K562 (cell line): Measurements from ENCODE around the gene ITPR1. TPM values are rescaled to one million over a fixed set of nuclear protein-coding genes. Genes with fewer than 3 reads are reported as not detected.
A peak's percentile ranks its signal among the peaks of the same experiment; 100 is the strongest.

Experiments used
- ATAC-seq: fragments of 200-7000 bp; cut with Tn5 transposase; 3 replicates; pipeline ENCODE4 v1.9.1; 2020; ENCODE audit warnings: moderate library complexity
- BruUV-seq: library from RNA; stranded (reverse); fragments of 400-500 nt; replicated peaks from 2 replicates; lab custom pipeline; 2021; lab: Mats Ljungman, UMichigan
- CTCF ChIA-PET: fragments of 300-600 bp; formaldehyde crosslinking; extraction: SDS; loops from one replicate; lab custom pipeline; 2021; ENCODE audit warnings: low intra/inter-chr PET ratio; lab: Yijun Ruan, JAX
- POLR2A ChIA-PET: fragments of 300-600, 350-650 bp; sonication (Branson Sonifier 250); formaldehyde crosslinking; extraction: SDS; loops from one replicate; lab custom pipeline; 2021; ENCODE audit warnings: antibody characterized with exemption, inconsistent platforms; lab: Yijun Ruan, JAX
- DNase-seq, 4 experiments: peaks; one replicate each; pipeline versions ENCODE4 v3.0.0 to v3.0.0-alpha.2; 2011 to 2018; ENCODE audit warnings: low spot score in 3 of 4, mixed read lengths in 3 of 4; ENCODE audit errors: extremely low read depth in 1 of 4
- FAIRE-seq: peaks from 2 replicates; lab custom pipeline; 2011; peaks lifted over from hg19 to GRCh38; lab: Jason Lieb, UNC
- H2AFZ ChIP-seq: 2 replicates; pipeline ENCODE4 v1.6.0; 2011; ENCODE audit warnings: low read depth, low read length, control low read depth, inconsistent platforms
- H3K27ac ChIP-seq: fragments of 200-600 bp; 3 replicates; pipeline ENCODE4 v1.8.0; 2011; ENCODE audit warnings: low read depth, mild to moderate bottlenecking, control low read depth, inconsistent platforms, low read length, moderate library complexity, mixed read lengths; ENCODE audit errors: extremely low read depth
- H3K27me3 ChIP-seq, 2 experiments: fragments of 300-600 bp in 1 of 2; 2 replicates in 1 of 2; 3 replicates in 1 of 2; pipeline versions ENCODE4 v1.6.0 to v1.8.0; 2011; ENCODE audit warnings: inconsistent platforms in 2 of 2, low read length in 2 of 2, mild to moderate bottlenecking in 1 of 2, mixed read lengths in 1 of 2, moderate library complexity in 1 of 2; ENCODE audit not compliant: control insufficient read depth in 2 of 2, insufficient read depth in 2 of 2
- H3K36me3 ChIP-seq: fragments of 300-600 bp; 3 replicates; pipeline ENCODE4 v1.8.0; 2011; ENCODE audit warnings: mild to moderate bottlenecking, low read length, inconsistent platforms; ENCODE audit not compliant: control insufficient read depth, insufficient read depth
- H3K4me1 ChIP-seq, 2 experiments: fragments of 200-600 bp in 1 of 2; replicated peaks in 1 of 2; 2 replicates in 1 of 2; 3 replicates in 1 of 2; pipeline versions ENCODE4 v1.5.1 to v1.8.0; 2011; ENCODE audit warnings: inconsistent platforms in 2 of 2, low read length in 2 of 2, mild to moderate bottlenecking in 1 of 2, mixed read lengths in 1 of 2, moderate library complexity in 1 of 2; ENCODE audit not compliant: control insufficient read depth in 2 of 2, insufficient read depth in 2 of 2
- H3K4me2 ChIP-seq: 2 replicates; pipeline ENCODE4 v1.6.1; 2011; ENCODE audit warnings: low read length, control low read depth, inconsistent platforms, mixed read lengths; ENCODE audit not compliant: insufficient read depth
- H3K4me3 ChIP-seq: fragments of 200-600 bp; sonication (generic), shearing (Covaris generic); 2 replicates; pipeline ENCODE4 v1.5.1; 2016; ENCODE audit warnings: control low read depth, inconsistent platforms
- H3K79me2 ChIP-seq: fragments of 200-600 bp; 3 replicates; pipeline ENCODE4 v1.8.0; 2011; ENCODE audit warnings: low read length, inconsistent platforms; ENCODE audit not compliant: control insufficient read depth, insufficient read depth
- H3K9ac ChIP-seq, 2 experiments: 2 replicates each; pipeline versions ENCODE4 v1.6.0 to v1.6.1; 2011; ENCODE audit warnings: low read depth in 2 of 2, low read length in 2 of 2, control low read depth in 1 of 2, inconsistent platforms in 1 of 2, mild to moderate bottlenecking in 1 of 2, mixed read lengths in 1 of 2; ENCODE audit not compliant: insufficient read depth in 1 of 2
- H3K9me1 ChIP-seq: one replicate; pipeline ENCODE4 v1.6.0; 2011; ENCODE audit warnings: inconsistent platforms, mild to moderate bottlenecking, low read length, moderate library complexity; ENCODE audit not compliant: control insufficient read depth, insufficient read depth
- H3K9me3 ChIP-seq: replicated peaks from 2 replicates; pipeline ENCODE4 v1.5.1; 2011; ENCODE audit warnings: low read depth, low read length, inconsistent platforms; ENCODE audit not compliant: control insufficient read depth, insufficient read depth
- H4K20me1 ChIP-seq: replicated peaks from 2 replicates; pipeline ENCODE4 v1.6.1; 2011; ENCODE audit warnings: low read length, inconsistent platforms, mixed read lengths; ENCODE audit not compliant: control insufficient read depth, insufficient read depth
- CBX3 ChIP-seq, 2 experiments: IDR thresholded peaks; 1 replicate in 1 of 2; 2 replicates in 1 of 2; pipeline ENCODE4 v1.6.1; 2012; ENCODE audit warnings: inconsistent platforms in 2 of 2, low read length in 2 of 2, borderline replicate concordance in 1 of 2, control low read depth in 1 of 2
- CC2D1A ChIP-seq: fragments of 450-650 bp; IDR thresholded peaks from 2 replicates; pipeline ENCODE4 v1.6.1; 2017; ENCODE audit warnings: mild to moderate bottlenecking
- JUN ChIP-seq, 2 experiments: sonication (generic) in 1 of 2; formaldehyde crosslinking in 1 of 2; IDR thresholded peaks; 2 replicates each; pipeline versions ENCODE4 v1.6.1 to v1.8.0; 2012 to 2022; ENCODE audit warnings: borderline replicate concordance in 2 of 2, mild to moderate bottlenecking in 2 of 2, improper control_type of control experiment in 1 of 2, low read depth in 1 of 2, low read length in 1 of 2, missing genetic modification reagents in 1 of 2
- MTA3 ChIP-seq: fragments of 450-650 bp; formaldehyde crosslinking; IDR thresholded peaks from 2 replicates; pipeline ENCODE4 v1.6.1; 2017; ENCODE audit warnings: mild to moderate bottlenecking, borderline replicate concordance
- MXI1 ChIP-seq: IDR thresholded peaks from 2 replicates; pipeline ENCODE4 v1.6.1; 2011; ENCODE audit warnings: low read depth, mild to moderate bottlenecking, improper control_type of control experiment, low read length
- SIRT6 ChIP-seq: IDR thresholded peaks from one replicate; pipeline ENCODE4 v1.6.1; 2012; ENCODE audit warnings: low read depth, mild to moderate bottlenecking, control low read depth, inconsistent platforms, low read length, moderate library complexity
- SMAD1 ChIP-seq: fragments of 150-350 bp; IDR thresholded peaks from 2 replicates; pipeline ENCODE4 v1.6.1; 2014; ENCODE audit warnings: low read length, low read depth; ENCODE audit not compliant: partially characterized antibody
- SREBF2 ChIP-seq: sonication (generic); formaldehyde crosslinking; IDR thresholded peaks from 2 replicates; pipeline ENCODE4 v1.4.0; 2020; ENCODE audit warnings: mild to moderate bottlenecking, missing genetic modification reagents
- TOE1 ChIP-seq, 2 experiments: fragments of 450-650 bp in 1 of 2; sonication (generic) in 1 of 2; formaldehyde crosslinking in 1 of 2; IDR thresholded peaks; 2 replicates each; pipeline versions ENCODE4 v1.7.1 to v1.8.0; 2016 to 2022; ENCODE audit warnings: borderline replicate concordance in 2 of 2, mild to moderate bottlenecking in 2 of 2, antibody characterized with exemption in 1 of 2, inconsistent platforms in 1 of 2, low read depth in 1 of 2, missing genetic modification reagents in 1 of 2, moderate library complexity in 1 of 2
- ZNF175 ChIP-seq: fragments of 200-800 bp; sonication (Bioruptor generic); IDR thresholded peaks from 2 replicates; pipeline ENCODE4 v1.6.1; 2016; ENCODE audit warnings: low read depth, mild to moderate bottlenecking, missing genetic modification characterization, missing compliant biosample characterization
- WGBS: fragments of 100-300 bp; shearing (Covaris generic); methylation state at CpG from one replicate; pipeline ENCODE4 v1.1.6; 2016; ENCODE audit warnings: low coverage, mixed read lengths; ENCODE audit not compliant: insufficient coverage; ENCODE audit errors: missing lambda C conversion rate; 5-methylcytosine and 5-hydroxymethylcytosine counted together
- in situ Hi-C: fragments of 300-500 bp; cut with MboI; formaldehyde crosslinking; loops from 4 replicates; pipeline ENCODE4 v1.15.0; 2018; ENCODE audit warnings: inconsistent platforms, mixed read lengths
- intact Hi-C: fragments of 100-400 bp; cut with micrococcal nuclease; formaldehyde crosslinking; loops from 2 replicates; pipeline ENCODE4 v1.14.2; 2022
- polyA plus RNA-seq, 8 experiments: library from polyadenylated mRNA; depleted of rRNA in 4 of 8; stranded (reverse) in 5 of 8; unstranded in 3 of 8; fragments of >200 nt; fragmentation: Nextera tagmentation in 2 of 8; fragmentation: Illumina TruSeq in 1 of 8; extraction: Ambion mirVana in 2 of 8; extraction: Trizol in 1 of 8; gene quantifications; 2 replicates each; pipeline versions ENCODE4 v1.2.1 to v1.2.3, GENCODE V29; 2011 to 2014; ENCODE audit warnings: inconsistent platforms in 1 of 8, missing spikeins in 1 of 8
- total RNA-seq, 7 experiments: library from RNA; depleted of rRNA in 6 of 7; stranded (reverse); fragments of >200 nt in 6 of 7; fragmentation: Illumina TruSeq in 2 of 7; extraction: Trizol in 2 of 7; gene quantifications; 2 replicates each; pipeline versions ENCODE4 v1.2.1 to v1.2.3, GENCODE V29; 2011 to 2021; ENCODE audit warnings: low replicate concordance in 1 of 7
- TF ChIP-seq, protein P1 (sequence below): fragments of 450-650 bp; IDR thresholded peaks from 2 replicates; pipeline ENCODE4 v1.6.1; 2018; ENCODE audit not compliant: partially characterized antibody
- TF ChIP-seq, protein P2 (sequence below): sonication (generic); formaldehyde crosslinking; IDR thresholded peaks from 2 replicates; pipeline ENCODE4 v1.8.0; 2022; ENCODE audit warnings: mild to moderate bottlenecking, missing genetic modification reagents
- TF ChIP-seq, protein P3 (sequence below): fragments of 250-450 bp; sonication (Bioruptor Pico); IDR thresholded peaks from 2 replicates; pipeline ENCODE4 v1.5.0; 2020; ENCODE audit warnings: mild to moderate bottlenecking

Gene ITPR1
- total and polyA plus RNA-seq, 9 of the 15 experiments (the other 6 are each of a cell fraction or from before 2014, with no cell fraction given): 22.4 to 40.0 (median 27.4) TPM

DNA sequence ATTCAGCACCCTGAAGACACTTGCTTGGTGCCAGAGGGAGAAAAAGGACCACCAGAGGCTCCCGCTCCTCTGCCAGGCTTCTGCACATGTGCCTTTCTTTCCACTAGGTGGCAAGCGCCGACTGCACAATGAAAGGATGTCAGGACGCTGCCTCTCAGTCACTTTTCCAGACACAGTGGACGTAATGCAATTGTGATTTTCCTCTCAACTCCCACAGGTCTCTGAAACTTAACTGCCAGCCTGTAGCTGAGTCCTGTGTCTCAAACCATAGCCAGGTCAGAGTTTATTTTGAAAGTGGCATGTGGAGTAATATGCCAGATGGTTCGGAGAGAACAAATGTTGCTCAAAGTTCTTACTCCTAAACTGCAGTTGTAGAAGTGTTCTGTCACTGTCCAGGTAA, 162.9 kb downstream of the ITPR1 start:
- BruUV-seq: no TSS peak
- Histone ChIP-seq H3K27me3 (no peaks in the 10 kb centered on the region), H3K79me2 (no peaks in the 10 kb centered on the region), H3K4me2 (no peak overlapping the region), H3K9me3 (0 out of 2 replicates have a peak, but pooled peaks cover 1% of the 10 kb centered on the region), H4K20me1 (no peaks in the 10 kb centered on the region; the same call in 1 of the 2 replicates), H2AFZ (no peak overlapping the region), H3K27ac (no peak overlapping the region), H3K9ac (no peak overlapping the region), H3K9me1 (no peaks in the 10 kb centered on the region), H3K36me3 (peaks cover 7% of the 10 kb centered on the region; the same call in 1 of the 3 replicates), H3K4me3 (no peak overlapping the region), H3K4me1 (no peaks in the 10 kb centered on the region)
- intact Hi-C loops (loop anchor here (1.0 to 10.0 kb wide), 4 partner anchors 56 to 1079 kb away; partner anchors contain the start of gene BHLHE40), in situ Hi-C loops (no loop called here)
- POLR2A ChIA-PET: no interaction called here
- DNase-seq (peak; percentile 64 to 82 (median 70)), ATAC-seq (peak; percentile 99), FAIRE-seq (peak; percentile 68)
- 29% methylated on average over 6 of the region's 6 CpGs for WGBS
- CTCF ChIA-PET: interaction anchor here (0.6 kb wide), 1 partner anchor 1031 kb away, joined by 3 read pairs; no protein-coding TSS in a partner anchor
- no peak for TF ChIP-seq TOE1 (IDR thresholded peaks at IDR 0.05; ENCODE audit: borderline replicate concordance)
- no peak for TF ChIP-seq TOE1 (CRISPR knock-in tag; IDR thresholded peaks at IDR 0.05; ENCODE audit: borderline replicate concordance, low read depth)
- no peak for TF ChIP-seq MXI1
- TF ChIP-seq SMAD1: no peak
- 0 out of 3 replicates have a peak, but pooled peaks of 1 of the 2 experiments have one; percentile 24 for TF ChIP-seq CBX3 (IDR thresholded peaks at IDR 0.05; ENCODE audit: borderline replicate concordance in 1 of 2, low read length in 2 of 2)
- TF ChIP-seq, protein P1, sequence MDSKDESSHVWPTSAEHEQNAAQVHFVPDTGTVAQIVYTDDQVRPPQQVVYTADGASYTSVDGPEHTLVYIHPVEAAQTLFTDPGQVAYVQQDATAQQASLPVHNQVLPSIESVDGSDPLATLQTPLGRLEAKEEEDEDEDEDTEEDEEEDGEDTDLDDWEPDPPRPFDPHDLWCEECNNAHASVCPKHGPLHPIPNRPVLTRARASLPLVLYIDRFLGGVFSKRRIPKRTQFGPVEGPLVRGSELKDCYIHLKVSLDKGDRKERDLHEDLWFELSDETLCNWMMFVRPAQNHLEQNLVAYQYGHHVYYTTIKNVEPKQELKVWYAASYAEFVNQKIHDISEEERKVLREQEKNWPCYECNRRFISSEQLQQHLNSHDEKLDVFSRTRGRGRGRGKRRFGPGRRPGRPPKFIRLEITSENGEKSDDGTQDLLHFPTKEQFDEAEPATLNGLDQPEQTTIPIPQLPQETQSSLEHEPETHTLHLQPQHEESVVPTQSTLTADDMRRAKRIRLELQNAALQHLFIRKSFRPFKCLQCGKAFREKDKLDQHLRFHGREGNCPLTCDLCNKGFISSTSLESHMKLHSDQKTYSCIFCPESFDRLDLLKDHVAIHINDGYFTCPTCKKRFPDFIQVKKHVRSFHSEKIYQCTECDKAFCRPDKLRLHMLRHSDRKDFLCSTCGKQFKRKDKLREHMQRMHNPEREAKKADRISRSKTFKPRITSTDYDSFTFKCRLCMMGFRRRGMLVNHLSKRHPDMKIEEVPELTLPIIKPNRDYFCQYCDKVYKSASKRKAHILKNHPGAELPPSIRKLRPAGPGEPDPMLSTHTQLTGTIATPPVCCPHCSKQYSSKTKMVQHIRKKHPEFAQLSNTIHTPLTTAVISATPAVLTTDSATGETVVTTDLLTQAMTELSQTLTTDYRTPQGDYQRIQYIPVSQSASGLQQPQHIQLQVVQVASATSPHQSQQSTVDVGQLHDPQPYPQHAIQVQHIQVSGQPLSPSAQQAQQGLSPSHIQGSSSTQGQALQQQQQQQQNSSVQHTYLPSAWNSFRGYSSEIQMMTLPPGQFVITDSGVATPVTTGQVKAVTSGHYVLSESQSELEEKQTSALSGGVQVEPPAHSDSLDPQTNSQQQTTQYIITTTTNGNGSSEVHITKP: no peak
- no peak for TF ChIP-seq ZNF175 (CRISPR knock-in tag)
- TF ChIP-seq, protein P2, sequence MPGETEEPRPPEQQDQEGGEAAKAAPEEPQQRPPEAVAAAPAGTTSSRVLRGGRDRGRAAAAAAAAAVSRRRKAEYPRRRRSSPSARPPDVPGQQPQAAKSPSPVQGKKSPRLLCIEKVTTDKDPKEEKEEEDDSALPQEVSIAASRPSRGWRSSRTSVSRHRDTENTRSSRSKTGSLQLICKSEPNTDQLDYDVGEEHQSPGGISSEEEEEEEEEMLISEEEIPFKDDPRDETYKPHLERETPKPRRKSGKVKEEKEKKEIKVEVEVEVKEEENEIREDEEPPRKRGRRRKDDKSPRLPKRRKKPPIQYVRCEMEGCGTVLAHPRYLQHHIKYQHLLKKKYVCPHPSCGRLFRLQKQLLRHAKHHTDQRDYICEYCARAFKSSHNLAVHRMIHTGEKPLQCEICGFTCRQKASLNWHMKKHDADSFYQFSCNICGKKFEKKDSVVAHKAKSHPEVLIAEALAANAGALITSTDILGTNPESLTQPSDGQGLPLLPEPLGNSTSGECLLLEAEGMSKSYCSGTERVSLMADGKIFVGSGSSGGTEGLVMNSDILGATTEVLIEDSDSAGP (CRISPR knock-in tag): no peak
- TF ChIP-seq CC2D1A: peak; percentile 50; the same call in 1 of the 2 replicates
- TF ChIP-seq JUN (IDR thresholded peaks at IDR 0.05; ENCODE audit: borderline replicate concordance, low read depth, low read length): no peak
- no peak for TF ChIP-seq JUN (CRISPR knock-in tag; IDR thresholded peaks at IDR 0.05; ENCODE audit: borderline replicate concordance)
- TF ChIP-seq MTA3: 0 out of 2 replicates have a peak, but pooled peaks have one; percentile 32
- TF ChIP-seq SIRT6: no peak
- no peak for TF ChIP-seq SREBF2
- TF ChIP-seq, protein P3, sequence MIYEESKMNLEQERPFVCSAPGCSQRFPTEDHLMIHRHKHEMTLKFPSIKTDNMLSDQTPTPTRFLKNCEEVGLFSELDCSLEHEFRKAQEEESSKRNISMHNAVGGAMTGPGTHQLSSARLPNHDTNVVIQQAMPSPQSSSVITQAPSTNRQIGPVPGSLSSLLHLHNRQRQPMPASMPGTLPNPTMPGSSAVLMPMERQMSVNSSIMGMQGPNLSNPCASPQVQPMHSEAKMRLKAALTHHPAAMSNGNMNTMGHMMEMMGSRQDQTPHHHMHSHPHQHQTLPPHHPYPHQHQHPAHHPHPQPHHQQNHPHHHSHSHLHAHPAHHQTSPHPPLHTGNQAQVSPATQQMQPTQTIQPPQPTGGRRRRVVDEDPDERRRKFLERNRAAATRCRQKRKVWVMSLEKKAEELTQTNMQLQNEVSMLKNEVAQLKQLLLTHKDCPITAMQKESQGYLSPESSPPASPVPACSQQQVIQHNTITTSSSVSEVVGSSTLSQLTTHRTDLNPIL (CRISPR knock-in tag): no peak
